ENCODE data around the gene CBLB.

- TF ChIP-seq EZH2 (IDR thresholded peaks at IDR 0.05) (no peak), POLR2AphosphoS5 (IDR thresholded peaks at IDR 0.05; ENCODE audit: borderline replicate concordance, low read depth, low read length) (no peak)
Measured at GRCh38 chr3:105764378-105765307, 104.2 kb downstream of the CBLB start.
